ENCODE measurements around the gene DDO. TPM values are rescaled to one million over a fixed set of nuclear protein-coding genes. Genes with fewer than 3 reads are reported as not detected.
A peak's percentile ranks its signal among the peaks of the same experiment; 100 is the strongest.

DDO gene
- total RNA-seq, 1 experiment from 2014 or later, result not detected

- DNase-seq (ENCODE audit: low spot score), result no peak
- Histone ChIP-seq H3K27ac (ENCODE audit: low read depth, low read length, poor library complexity, severe bottlenecking) (peak overlapping the region; percentile 83), H3K4me3 (ENCODE audit: low read depth, low read length, poor library complexity, severe bottlenecking) (no peak overlapping the region), H3K27me3 (replicated peaks; ENCODE audit: insufficient read depth, low read depth, low read length, poor library complexity) (no peaks in the 10 kb centered on the region), H3K4me1 (ENCODE audit: insufficient read depth, low read length, poor library complexity, severe bottlenecking) (peaks cover 66% of the 10 kb centered on the region), H3K36me3 (ENCODE audit: insufficient read depth, low read length, poor library complexity, severe bottlenecking) (no peaks in the 10 kb centered on the region), H3K9me3 (ENCODE audit: low read depth, low read length, poor library complexity, severe bottlenecking) (no peaks in the 10 kb centered on the region)
- ChIA-PET POLR2A (ENCODE audit: low non-redundant PET) (no interaction called here), CTCF (no interaction called here)
- TF ChIP-seq EZH2 (IDR thresholded peaks at IDR 0.05; ENCODE audit: borderline replicate concordance, low read depth, low read length, poor library complexity, severe bottlenecking) (no peak), CTCF (conservative IDR thresholded peaks at IDR 0.05; ENCODE audit: low read depth, low read length) (no peak)
- intact Hi-C loops (cut with micrococcal nuclease; ENCODE audit: unreplicated experiment), result loop anchor here (10.0 kb wide), 1 partner anchor 169 kb away; the partner anchor contains the start of gene CDC40
- no TSS peak for BruUV-seq (replicated peaks)
Measured at GRCh38 chr6:110353457-110354001, 61.8 kb downstream of the DDO start.

- peak; percentile 67 for DNase-seq (ENCODE audit: low spot score)
- no peak overlapping the region for H3K4me3 ChIP-seq (ENCODE audit: low read depth, low read length, poor library complexity, severe bottlenecking)
- no TSS peak for BruUV-seq (replicated peaks)
- peak overlapping the region; percentile 83 for H3K27ac ChIP-seq (ENCODE audit: low read depth, low read length, poor library complexity, severe bottlenecking)
- CTCF ChIA-PET, result interaction anchor here (0.6 kb wide), 2 partner anchors 9 to 174 kb away, joined by 4 to 5 read pairs; no protein-coding TSS in a partner anchor
- H3K4me1 ChIP-seq (ENCODE audit: insufficient read depth, low read length, poor library complexity, severe bottlenecking), result peaks cover 66% of the 10 kb centered on the region
- H3K36me3 ChIP-seq (ENCODE audit: insufficient read depth, low read length, poor library complexity, severe bottlenecking), result no peaks in the 10 kb centered on the region
- no peaks in the 10 kb centered on the region for H3K9me3 ChIP-seq (ENCODE audit: low read depth, low read length, poor library complexity, severe bottlenecking)
- intact Hi-C loops (cut with micrococcal nuclease; ENCODE audit: unreplicated experiment), result loop anchor here (10.0 kb wide), 1 partner anchor 168 kb away; the partner anchor contains the start of gene CDC40
- POLR2A ChIA-PET (ENCODE audit: low non-redundant PET), result no interaction called here
- no peaks in the 10 kb centered on the region for H3K27me3 ChIP-seq (replicated peaks; ENCODE audit: insufficient read depth, low read depth, low read length, poor library complexity)
- no peak for TF ChIP-seq EZH2 (IDR thresholded peaks at IDR 0.05; ENCODE audit: borderline replicate concordance, low read depth, low read length, poor library complexity, severe bottlenecking)
- no peak for TF ChIP-seq CTCF (conservative IDR thresholded peaks at IDR 0.05; ENCODE audit: low read depth, low read length)
Measured at GRCh38 chr6:110352563-110353262, 62.7 kb downstream of the DDO start.

- no peak overlapping the region for H3K4me3 ChIP-seq (ENCODE audit: low read depth, low read length, poor library complexity, severe bottlenecking)
- no TSS peak for BruUV-seq (replicated peaks)
- CTCF ChIA-PET, result no interaction called here
- H3K9me3 ChIP-seq (ENCODE audit: low read depth, low read length, poor library complexity, severe bottlenecking), result no peaks in the 10 kb centered on the region
- H3K36me3 ChIP-seq (ENCODE audit: insufficient read depth, low read length, poor library complexity, severe bottlenecking), result no peaks in the 10 kb centered on the region
- intact Hi-C loops (cut with micrococcal nuclease; ENCODE audit: unreplicated experiment), result loop anchor here (10.0 kb wide), 1 partner anchor 167 kb away; the partner anchor contains the start of gene CDC40
- no peak for DNase-seq (ENCODE audit: low spot score)
- peaks cover 60% of the 10 kb centered on the region for H3K4me1 ChIP-seq (ENCODE audit: insufficient read depth, low read length, poor library complexity, severe bottlenecking)
- POLR2A ChIA-PET (ENCODE audit: low non-redundant PET), result no interaction called here
- TF ChIP-seq CTCF (conservative IDR thresholded peaks at IDR 0.05; ENCODE audit: low read depth, low read length) (no peak), EZH2 (IDR thresholded peaks at IDR 0.05; ENCODE audit: borderline replicate concordance, low read depth, low read length, poor library complexity, severe bottlenecking) (no peak)
- H3K27me3 ChIP-seq (replicated peaks; ENCODE audit: insufficient read depth, low read depth, low read length, poor library complexity), result no peaks in the 10 kb centered on the region
- peak overlapping the region; percentile 83 for H3K27ac ChIP-seq (ENCODE audit: low read depth, low read length, poor library complexity, severe bottlenecking)
Measured at GRCh38 chr6:110351986-110352385, 63.4 kb downstream of the DDO start.
